ENCODE results near the gene ADIPOR2. TPM values are rescaled to one million over a fixed set of nuclear protein-coding genes. Genes with fewer than 3 reads are reported as not detected.

Gene ADIPOR2
- total and polyA plus RNA-seq, 2 of the 4 experiments (the other 2 are of a cell fraction): 20.0 to 24.9 TPM

- Histone ChIP-seq H2BK5ac (ENCODE audit: low read depth, low read length, poor library complexity, severe bottlenecking) (no peak overlapping the region), H3K4me2 (ENCODE audit: low read depth, low read length) (no peak overlapping the region), H2AFZ (replicated peaks; ENCODE audit: low read length, poor library complexity) (no peak overlapping the region), H3K27ac (ENCODE audit: insufficient read depth, low read length) (no peak overlapping the region), H3K9me3 (ENCODE audit: control insufficient read depth, insufficient read depth, low read length) (peaks cover 5% of the 10 kb centered on the region), H3K4me1 (ENCODE audit: control insufficient read depth, insufficient read depth, low read length) (no peaks in the 10 kb centered on the region), H2BK15ac (ENCODE audit: low read depth, low read length) (no peak overlapping the region), H4K5ac (ENCODE audit: low read depth, low read length) (no peak overlapping the region), H3K14ac (replicated peaks; ENCODE audit: low read depth, low read length) (no peak overlapping the region), H2AK9ac (replicated peaks; ENCODE audit: low read depth, low read length, poor library complexity) (no peak overlapping the region), H3K9me1 (ENCODE audit: insufficient read depth, low read length) (no peaks in the 10 kb centered on the region), H2BK20ac (ENCODE audit: low read depth, low read length) (no peak overlapping the region), H4K8ac (ENCODE audit: low read depth in 2 of 2, low read length in 2 of 2) (no peak overlapping the region), H3K4me3 (ENCODE audit: insufficient read depth, low read depth, low read length) (no peak overlapping the region), H3K27me3 (ENCODE audit: control insufficient read depth, insufficient read depth, low read length) (no peaks in the 10 kb centered on the region), H2BK120ac (ENCODE audit: low read depth, low read length) (no peak overlapping the region), H3K56ac (ENCODE audit: extremely low read depth, insufficient read depth, low read length) (no peak overlapping the region), H3K79me1 (ENCODE audit: low read depth in 1 of 2, low read length in 2 of 2) (peaks cover 18 to 45% of the 10 kb centered on the region in 2 experiments), H3K23ac (ENCODE audit: low read depth, low read length) (no peak overlapping the region), H3K4ac (ENCODE audit: low read depth, low read length) (no peak overlapping the region), H4K91ac (ENCODE audit: insufficient read depth, low read depth, low read length) (no peak overlapping the region), H4K20me1 (ENCODE audit: insufficient read depth, low read length) (peaks cover 8% of the 10 kb centered on the region), H3K9ac (ENCODE audit: low read depth, low read length) (no peak overlapping the region), H3K36me3 (ENCODE audit: control insufficient read depth, insufficient read depth, low read length) (peaks cover 3% of the 10 kb centered on the region), H3K18ac (ENCODE audit: low read depth, low read length) (no peak overlapping the region), H2AK5ac (ENCODE audit: low read depth, low read length) (no peak overlapping the region)
- TF ChIP-seq NFE2L2 (IDR thresholded peaks at IDR 0.05; ENCODE audit: low read depth, low read length) (no peak), BHLHE40 (IDR thresholded peaks at IDR 0.05; ENCODE audit: low read depth, low read length) (no peak), MXI1 (IDR thresholded peaks at IDR 0.05; ENCODE audit: borderline replicate concordance, low read depth, low read length) (no peak)
- intact Hi-C loops (cut with micrococcal nuclease) (no loop called here), dilution Hi-C loops (cut with HindIII; ENCODE audit: low sequenced_read_pairs, unreplicated experiment) (no loop called here), in situ Hi-C loops (cut with MboI; ENCODE audit: low sequenced_read_pairs) (no loop called here)
- CTCF ChIA-PET: no interaction called here
- POLR2A ChIA-PET (ENCODE audit: unreplicated experiment): no interaction called here
- DNase-seq: no peak
- BruUV-seq (replicated peaks): no TSS peak
- WGBS, 2 experiments (ENCODE audit: extremely low coverage in 2 of 2, insufficient read length in 1 of 2): no CpG with 5 or more reads among the region's 3 CpGs
- no peak for ATAC-seq (ENCODE audit: low read depth)
Observed at GRCh38 chr12:1750300-1750699, 59.4 kb downstream of the ADIPOR2 start.
